AG04450 (cell line): ENCODE results near the gene CDH13. TPM values are rescaled to one million over a fixed set of nuclear protein-coding genes. Genes with fewer than 3 reads are reported as not detected.

Experiments
- CTCF ChIA-PET: fragments of 300-600, 350-600 bp; formaldehyde crosslinking; extraction: SDS; loops from one replicate; lab custom pipeline; 2022; ENCODE audit warnings: antibody characterized with exemption, inconsistent platforms; lab: Charles Lee
- POLR2A ChIA-PET: fragments of 350-600 bp; formaldehyde crosslinking; extraction: SDS; loops from one replicate; lab custom pipeline; 2021; ENCODE audit warnings: antibody characterized with exemption, inconsistent platforms; lab: Yijun Ruan, JAX
- DNase-seq: peaks from one replicate; pipeline ENCODE4 v3.0.0-alpha.2; 2011; ENCODE audit warnings: low read depth, low spot score
- H3K27ac ChIP-seq: one replicate; pipeline ENCODE4 v1.5.1; 2012; ENCODE audit warnings: low read depth, low read length, control low read depth
- H3K27me3 ChIP-seq: one replicate; pipeline ENCODE4 v1.6.0; 2012; ENCODE audit warnings: low read length; ENCODE audit not compliant: control insufficient read depth, insufficient read depth
- H3K4me3 ChIP-seq: 2 replicates; pipeline ENCODE4 v1.5.1; 2011; ENCODE audit warnings: mild to moderate bottlenecking, low read depth, low read length, control low read depth
- H3K9me3 ChIP-seq: 2 replicates; pipeline ENCODE4 v1.5.1; 2012; ENCODE audit warnings: low read length; ENCODE audit not compliant: control insufficient read depth, insufficient read depth
- polyA plus RNA-seq: library from polyadenylated mRNA; depleted of rRNA; stranded (reverse); fragments of >200 nt; gene quantifications from 2 replicates; pipeline ENCODE4 v1.2.3, GENCODE V29; 2011
- TF ChIP-seq, protein P1 (sequence below): IDR thresholded peaks from 2 replicates; pipeline ENCODE4 v1.5.1; 2011; ENCODE audit warnings: low read depth, low read length, control low read depth, inconsistent platforms

CDH13 gene
- polyA plus RNA-seq, 1 experiment: 55.0 TPM

DNA sequence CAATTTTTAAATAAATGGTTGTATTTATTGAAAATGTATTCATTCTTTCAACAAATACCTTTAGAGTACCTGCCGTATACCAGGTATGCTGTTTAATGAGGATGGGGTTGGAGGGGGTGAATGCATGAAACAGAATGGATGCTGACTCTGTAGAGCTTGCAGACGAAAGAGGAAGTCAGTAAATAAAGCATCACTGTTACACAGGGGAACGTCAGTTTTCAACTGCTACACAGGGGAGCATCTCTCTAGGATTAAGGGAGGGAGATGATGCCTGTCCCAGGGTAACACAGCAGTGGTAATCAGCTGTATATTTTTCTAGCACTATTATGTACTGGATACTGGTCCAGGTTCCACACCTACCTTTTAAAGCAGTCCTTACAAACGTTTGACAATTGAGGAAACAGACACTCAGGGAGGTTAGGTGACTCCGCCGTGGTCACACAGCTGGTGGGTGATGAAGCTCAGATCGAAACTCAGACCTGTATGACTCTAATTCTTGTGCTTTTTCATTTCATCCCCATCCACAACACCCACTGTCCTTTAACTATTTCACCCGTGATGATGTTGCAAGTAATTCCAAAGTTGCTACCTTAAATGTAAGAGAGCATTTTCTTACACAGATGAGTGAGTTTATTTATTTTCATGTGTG is 728.9 kb downstream of the CDH13 start:
- DNase-seq: no peak
- Histone ChIP-seq H3K27me3 (no peaks in the 10 kb centered on the region), H3K9me3 (no peaks in the 10 kb centered on the region), H3K27ac (no peak overlapping the region), H3K4me3 (no peak overlapping the region)
- ChIA-PET CTCF (interaction anchor here (0.7 to 3.3 kb wide), 23 partner anchors 11 to 1188 kb away, joined by 3 to 23 read pairs (median 4); no protein-coding TSS in a partner anchor), POLR2A (no interaction called here)
- TF ChIP-seq, protein P1, sequence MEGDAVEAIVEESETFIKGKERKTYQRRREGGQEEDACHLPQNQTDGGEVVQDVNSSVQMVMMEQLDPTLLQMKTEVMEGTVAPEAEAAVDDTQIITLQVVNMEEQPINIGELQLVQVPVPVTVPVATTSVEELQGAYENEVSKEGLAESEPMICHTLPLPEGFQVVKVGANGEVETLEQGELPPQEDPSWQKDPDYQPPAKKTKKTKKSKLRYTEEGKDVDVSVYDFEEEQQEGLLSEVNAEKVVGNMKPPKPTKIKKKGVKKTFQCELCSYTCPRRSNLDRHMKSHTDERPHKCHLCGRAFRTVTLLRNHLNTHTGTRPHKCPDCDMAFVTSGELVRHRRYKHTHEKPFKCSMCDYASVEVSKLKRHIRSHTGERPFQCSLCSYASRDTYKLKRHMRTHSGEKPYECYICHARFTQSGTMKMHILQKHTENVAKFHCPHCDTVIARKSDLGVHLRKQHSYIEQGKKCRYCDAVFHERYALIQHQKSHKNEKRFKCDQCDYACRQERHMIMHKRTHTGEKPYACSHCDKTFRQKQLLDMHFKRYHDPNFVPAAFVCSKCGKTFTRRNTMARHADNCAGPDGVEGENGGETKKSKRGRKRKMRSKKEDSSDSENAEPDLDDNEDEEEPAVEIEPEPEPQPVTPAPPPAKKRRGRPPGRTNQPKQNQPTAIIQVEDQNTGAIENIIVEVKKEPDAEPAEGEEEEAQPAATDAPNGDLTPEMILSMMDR: no peak

GRCh38 chr16:83356266-83356665 is 729.5 kb downstream of the CDH13 start:
- H3K9me3 ChIP-seq: no peaks in the 10 kb centered on the region
- DNase-seq: peak; percentile 7
- no peak overlapping the region for H3K27ac ChIP-seq
- no peaks in the 10 kb centered on the region for H3K27me3 ChIP-seq
- H3K4me3 ChIP-seq: no peak overlapping the region
- TF ChIP-seq, protein P1: peak; percentile 81
- ChIA-PET CTCF (interaction anchor here (0.6 to 3.3 kb wide), 31 partner anchors 8 to 1093 kb away, joined by 3 to 23 read pairs (median 4); no protein-coding TSS in a partner anchor), POLR2A (no interaction called here)

- ChIA-PET POLR2A (no interaction called here), CTCF (interaction anchor here (0.6 to 3.3 kb wide), 27 partner anchors 8 to 1094 kb away, joined by 3 to 23 read pairs (median 4); no protein-coding TSS in a partner anchor)
- no peak overlapping the region for H3K4me3 ChIP-seq
- H3K27me3 ChIP-seq: no peaks in the 10 kb centered on the region
- TF ChIP-seq, protein P1: no peak
- no peak for DNase-seq
- no peak overlapping the region for H3K27ac ChIP-seq
- no peaks in the 10 kb centered on the region for H3K9me3 ChIP-seq
Measured at GRCh38 chr16:83356986-83357385, 730.2 kb downstream of the CDH13 start.

DNA sequence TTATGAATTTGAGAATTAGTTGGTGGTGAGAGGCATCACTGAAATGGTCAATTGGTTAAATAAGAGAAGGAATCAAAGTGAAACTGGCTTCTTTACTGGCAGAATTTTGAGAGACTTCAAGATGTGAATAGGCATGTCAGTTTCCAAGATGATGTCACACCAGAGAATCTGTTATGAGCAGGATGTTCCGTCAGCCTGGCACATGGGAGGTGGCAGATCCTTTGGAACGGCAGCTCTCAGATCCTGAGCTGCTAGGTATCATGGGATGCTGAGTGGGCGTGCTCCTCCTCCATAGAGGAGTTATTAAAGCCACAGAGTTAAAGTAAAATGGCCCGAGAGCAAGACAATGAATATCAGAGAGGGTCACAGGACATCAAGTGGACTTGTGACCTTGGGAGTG is 736.8 kb downstream of the CDH13 start:
- H3K9me3 ChIP-seq: no peaks in the 10 kb centered on the region
- H3K27me3 ChIP-seq: no peaks in the 10 kb centered on the region
- no peak overlapping the region for H3K27ac ChIP-seq
- CTCF ChIA-PET: no interaction called here
- no peak overlapping the region for H3K4me3 ChIP-seq
- TF ChIP-seq, protein P1: no peak
- DNase-seq: no peak
- POLR2A ChIA-PET: no interaction called here

DNA sequence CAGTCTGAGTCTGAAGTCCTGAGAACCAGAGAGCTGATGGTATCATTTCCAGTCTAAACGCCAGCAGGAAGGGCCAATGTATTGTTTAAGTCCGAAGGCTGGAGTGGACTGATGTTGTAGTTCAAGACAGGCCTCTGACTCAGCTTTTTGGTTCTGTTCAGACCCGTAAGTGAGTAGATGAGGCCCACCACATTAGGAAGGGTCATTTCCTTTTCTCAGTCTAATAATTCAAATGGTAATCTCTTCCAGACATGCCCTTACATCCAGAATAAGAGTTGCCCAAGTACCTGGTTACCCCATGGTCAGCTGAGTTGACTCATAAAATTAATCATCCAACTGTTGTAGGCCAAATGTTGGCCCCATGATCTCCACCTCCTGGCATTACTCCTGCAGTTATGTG is 738.4 kb downstream of the CDH13 start:
- TF ChIP-seq, protein P1: no peak
- ChIA-PET CTCF (interaction anchor here (3.1 kb wide), 1 partner anchor 9 kb away, joined by 23 read pairs; no protein-coding TSS in a partner anchor), POLR2A (no interaction called here)
- H3K27me3 ChIP-seq: no peaks in the 10 kb centered on the region
- no peaks in the 10 kb centered on the region for H3K9me3 ChIP-seq
- H3K4me3 ChIP-seq: no peak overlapping the region
- no peak for DNase-seq
- H3K27ac ChIP-seq: no peak overlapping the region
